SK-N-SH (cell line): ENCODE measurements around the gene RPL15. TPM values are rescaled to one million over a fixed set of nuclear protein-coding genes. Genes with fewer than 3 reads are reported as not detected.

Source experiments
- CTCF ChIA-PET: fragments of 300-600, 350-600 bp; formaldehyde crosslinking; extraction: SDS; loops from one replicate; lab custom pipeline; 2021; lab: Yijun Ruan, JAX
- POLR2A ChIA-PET: fragments of 350-600 bp; sonication (Branson Sonifier 250); formaldehyde crosslinking; extraction: SDS; loops from one replicate; lab custom pipeline; 2020; ENCODE audit warnings: antibody characterized with exemption, inconsistent platforms; lab: Yijun Ruan, JAX
- DNase-seq: peaks from one replicate; pipeline ENCODE4 v3.0.0; 2012
- H2AFZ ChIP-seq: fragments of 200-600 bp; sonication (generic); 2 replicates; pipeline ENCODE4 v1.8.1; 2016; ENCODE audit warnings: antibody characterized with exemption, mild to moderate bottlenecking, low read depth
- H3F3A ChIP-seq: fragments of 200-600 bp; sonication (generic); replicated peaks from 2 replicates; pipeline ENCODE3; 2016; ENCODE audit warnings: antibody characterized with exemption, mild to moderate bottlenecking; ENCODE audit not compliant: insufficient read depth
- H3K27ac ChIP-seq, 2 experiments: fragments of 200-500 bp in 1 of 2; fragments of 200-600 bp in 1 of 2; sonication (Bioruptor generic) in 1 of 2; sonication (generic), shearing (Covaris generic) in 1 of 2; 2 replicates each; pipeline versions ENCODE4 v1.5.1 to v1.6.1; 2014 to 2016; ENCODE audit warnings: low read depth in 2 of 2, inconsistent platforms in 1 of 2, low read length in 1 of 2, mild to moderate bottlenecking in 1 of 2, mixed read lengths in 1 of 2
- H3K27me3 ChIP-seq: fragments of 200-600 bp; sonication (generic), shearing (Covaris generic); 2 replicates; pipeline ENCODE4 v1.6.1; 2016; ENCODE audit warnings: mixed run types; ENCODE audit not compliant: insufficient read depth
- H3K36me3 ChIP-seq, 2 experiments: fragments of 200-500 bp in 1 of 2; fragments of 200-600 bp in 1 of 2; sonication (Bioruptor generic) in 1 of 2; sonication (generic) in 1 of 2; replicated peaks in 1 of 2; 2 replicates each; pipeline versions ENCODE3 to v1.5.1; 2014 to 2016; ENCODE audit warnings: low read length in 1 of 2, mild to moderate bottlenecking in 1 of 2; ENCODE audit not compliant: insufficient read depth in 2 of 2, control insufficient read depth in 1 of 2
- H3K4me1 ChIP-seq, 2 experiments: fragments of 200-500 bp in 1 of 2; fragments of 200-600 bp in 1 of 2; sonication (Bioruptor generic) in 1 of 2; sonication (generic), shearing (Covaris generic) in 1 of 2; 2 replicates each; pipeline versions ENCODE4 v1.5.1 to v1.6.1; 2014 to 2016; ENCODE audit warnings: low read depth in 1 of 2, low read length in 1 of 2, mixed run types in 1 of 2; ENCODE audit not compliant: insufficient read depth in 2 of 2, control insufficient read depth in 1 of 2
- H3K4me2 ChIP-seq: fragments of 200-600 bp; sonication (generic), shearing (Covaris generic); 2 replicates; pipeline ENCODE4 v1.6.1; 2017; ENCODE audit warnings: mixed run types
- H3K4me3 ChIP-seq, 2 experiments: fragments of 200-500 bp in 1 of 2; fragments of 200-600 bp in 1 of 2; sonication (Bioruptor generic) in 1 of 2; sonication (generic), shearing (Covaris generic) in 1 of 2; 2 replicates each; pipeline versions ENCODE4 v1.5.1 to v1.8.1; 2014 to 2016; ENCODE audit warnings: low read depth in 2 of 2, inconsistent platforms in 1 of 2, low read length in 1 of 2, mild to moderate bottlenecking in 1 of 2, mixed read lengths in 1 of 2, moderate library complexity in 1 of 2
- H3K79me2 ChIP-seq: fragments of 200-600 bp; sonication (generic); 2 replicates; pipeline ENCODE4 v1.8.1; 2017; ENCODE audit warnings: mild to moderate bottlenecking; ENCODE audit not compliant: insufficient read depth
- H3K9ac ChIP-seq: fragments of 200-600 bp; sonication (generic); 2 replicates; pipeline ENCODE4 v1.6.1; 2017; ENCODE audit warnings: mixed run types
- H3K9me2 ChIP-seq: fragments of 200-600 bp; sonication (generic); 2 replicates; pipeline ENCODE4 v1.6.1; 2017; ENCODE audit warnings: mixed run types
- H3K9me3 ChIP-seq: fragments of 200-600 bp; sonication (generic); 2 replicates; pipeline ENCODE4 v1.6.1; 2017; ENCODE audit warnings: mixed run types, mild to moderate bottlenecking, moderate library complexity
- H4K20me1 ChIP-seq: fragments of 200-600 bp; sonication (generic); 2 replicates; pipeline ENCODE4 v1.6.1; 2017; ENCODE audit warnings: mild to moderate bottlenecking, mixed run types; ENCODE audit not compliant: insufficient read depth
- CHD2 ChIP-seq: fragments of 150-350 bp; IDR thresholded peaks from 2 replicates; pipeline ENCODE4 v1.6.1; 2018; ENCODE audit warnings: low read length; ENCODE audit not compliant: partially characterized antibody
- EP300 ChIP-seq, 2 experiments: IDR thresholded peaks; 2 replicates each; pipeline versions ENCODE4 v1.4.0 to v1.6.1; 2012; ENCODE audit warnings: borderline replicate concordance in 1 of 2, low read depth in 1 of 2, low read length in 1 of 2
- FOSL2 ChIP-seq: IDR thresholded peaks from 2 replicates; pipeline ENCODE4 v1.4.0; 2012; ENCODE audit warnings: low read depth, mild to moderate bottlenecking, moderate library complexity, borderline replicate concordance
- FOXJ3 ChIP-seq: sonication (generic); formaldehyde crosslinking; IDR thresholded peaks from 2 replicates; pipeline ENCODE4 v1.5.1; 2020; ENCODE audit warnings: mild to moderate bottlenecking, missing genetic modification reagents
- FOXM1 ChIP-seq: IDR thresholded peaks from 2 replicates; pipeline ENCODE4 v1.4.0; 2012; ENCODE audit warnings: low read depth, mild to moderate bottlenecking
- GABPA ChIP-seq: IDR thresholded peaks from 2 replicates; pipeline ENCODE4 v1.4.0; 2012; ENCODE audit warnings: low read depth, mild to moderate bottlenecking
- GATA2 ChIP-seq: sonication (generic); formaldehyde crosslinking; IDR thresholded peaks from 2 replicates; pipeline ENCODE4 v1.5.0; 2020; ENCODE audit warnings: mild to moderate bottlenecking, missing genetic modification reagents
- POLR2AphosphoS5 ChIP-seq: IDR thresholded peaks from 2 replicates; pipeline ENCODE4 v1.6.1; 2012; ENCODE audit warnings: low read depth, low read length
- RXRA ChIP-seq: IDR thresholded peaks from 2 replicates; pipeline ENCODE4 v1.4.0; 2012; ENCODE audit warnings: low read depth, mild to moderate bottlenecking, borderline replicate concordance
- WGBS: methylation state at CpG from one replicate; pipeline ENCODE4 v1.1.6; 2017; ENCODE audit warnings: low lambda C conversion rate; 5-methylcytosine and 5-hydroxymethylcytosine counted together
- polyA plus RNA-seq, 3 experiments: library from polyadenylated mRNA; depleted of rRNA; stranded (reverse); fragments of >200 nt; gene quantifications; 2 replicates each; pipeline ENCODE4 v1.2.3, GENCODE V29; 2012
- TF ChIP-seq, protein P1 (sequence below): IDR thresholded peaks from 2 replicates; pipeline ENCODE4 v1.4.0; 2012; ENCODE audit warnings: low read depth
- TF ChIP-seq, protein P2 (sequence below): fragments of 150-350 bp; IDR thresholded peaks from 2 replicates; pipeline ENCODE4 v1.6.1; 2017; ENCODE audit warnings: antibody characterized with exemption, low read length, low read depth, borderline replicate concordance
- TF ChIP-seq, protein P3 (sequence below): IDR thresholded peaks from 2 replicates; pipeline ENCODE4 v1.4.0; 2012; ENCODE audit warnings: low read depth, borderline replicate concordance
- TF ChIP-seq, protein P4 (sequence below): fragments of 150-350 bp; IDR thresholded peaks from 2 replicates; pipeline ENCODE4 v1.6.1; 2016; ENCODE audit warnings: mild to moderate bottlenecking, low read depth, low read length
- TF ChIP-seq, protein P5 (sequence below): IDR thresholded peaks from 2 replicates; pipeline ENCODE4 v1.6.1; 2012; ENCODE audit warnings: mild to moderate bottlenecking, low read depth, low read length, moderate library complexity

Gene RPL15
- polyA plus RNA-seq, 1 of the 3 experiments (the other 2 are of a cell fraction) = 5,582 TPM

DNA sequence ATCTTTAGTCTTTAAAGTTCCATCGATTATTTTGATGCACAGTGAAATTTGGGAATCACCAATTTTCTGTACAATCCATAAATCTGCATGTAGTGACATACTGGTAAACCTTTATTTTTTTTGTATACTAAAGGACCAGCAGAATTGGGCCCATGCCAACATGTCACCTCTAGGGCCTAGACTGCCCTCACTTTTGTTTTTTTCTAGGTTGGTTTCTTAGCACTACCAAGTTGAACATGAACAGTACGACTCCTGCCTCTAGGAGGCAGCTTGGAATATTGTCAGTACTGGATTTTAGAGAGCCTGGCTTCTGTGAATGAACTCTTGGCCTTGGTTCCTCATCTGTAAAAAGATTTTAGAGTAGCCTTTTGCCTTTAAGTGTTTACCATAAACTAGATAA is 32.5 kb upstream of the RPL15 start:
- ChIA-PET CTCF (interaction anchor here (1.1 to 2.2 kb wide), 3 partner anchors 41 to 73 kb away, joined by 3 to 7 read pairs (median 7); no protein-coding TSS in a partner anchor), POLR2A (interaction anchor here (1.5 kb wide), 1 partner anchor 32 kb away, joined by 3 read pairs; the partner anchor contains the start of genes NKIRAS1 and RPL15)
- H4K20me1 ChIP-seq = peaks cover 38% of the 10 kb centered on the region
- 96% methylated on average over 2 of the region's 2 CpGs for WGBS
- no peak overlapping the region for H3K4me3 ChIP-seq
- H3F3A ChIP-seq = no peaks in the 10 kb centered on the region
- no peaks in the 10 kb centered on the region for H3K9me3 ChIP-seq
- DNase-seq = peak; percentile 35
- no peaks in the 10 kb centered on the region; a peak in 2 of 4 replicates for H3K4me1 ChIP-seq
- no peak overlapping the region for H3K9ac ChIP-seq
- H3K79me2 ChIP-seq = peaks cover 22% of the 10 kb centered on the region
- H3K36me3 ChIP-seq = peaks cover 24 to 26% of the 10 kb centered on the region in 2 experiments
- H3K4me2 ChIP-seq = no peak overlapping the region
- no peaks in the 10 kb centered on the region for H3K27me3 ChIP-seq
- H2AFZ ChIP-seq = no peak overlapping the region
- no peak overlapping the region for H3K27ac ChIP-seq
- TF ChIP-seq FOXM1 (no peak), GABPA (no peak), RXRA (no peak), FOXJ3 (no peak), EP300 (IDR thresholded peaks at IDR 0.05; ENCODE audit: borderline replicate concordance in 1 of 2, low read depth in 1 of 2, low read length in 1 of 2) (no peak), GATA2 (CRISPR knock-in tag) (no peak), FOSL2 (no peak), POLR2AphosphoS5 (no peak), CHD2 (no peak)
- TF ChIP-seq, protein P1, sequence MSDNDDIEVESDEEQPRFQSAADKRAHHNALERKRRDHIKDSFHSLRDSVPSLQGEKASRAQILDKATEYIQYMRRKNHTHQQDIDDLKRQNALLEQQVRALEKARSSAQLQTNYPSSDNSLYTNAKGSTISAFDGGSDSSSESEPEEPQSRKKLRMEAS = no peak
- TF ChIP-seq, protein P2, sequence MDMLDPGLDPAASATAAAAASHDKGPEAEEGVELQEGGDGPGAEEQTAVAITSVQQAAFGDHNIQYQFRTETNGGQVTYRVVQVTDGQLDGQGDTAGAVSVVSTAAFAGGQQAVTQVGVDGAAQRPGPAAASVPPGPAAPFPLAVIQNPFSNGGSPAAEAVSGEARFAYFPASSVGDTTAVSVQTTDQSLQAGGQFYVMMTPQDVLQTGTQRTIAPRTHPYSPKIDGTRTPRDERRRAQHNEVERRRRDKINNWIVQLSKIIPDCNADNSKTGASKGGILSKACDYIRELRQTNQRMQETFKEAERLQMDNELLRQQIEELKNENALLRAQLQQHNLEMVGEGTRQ = no peak
- TF ChIP-seq, protein P3, sequence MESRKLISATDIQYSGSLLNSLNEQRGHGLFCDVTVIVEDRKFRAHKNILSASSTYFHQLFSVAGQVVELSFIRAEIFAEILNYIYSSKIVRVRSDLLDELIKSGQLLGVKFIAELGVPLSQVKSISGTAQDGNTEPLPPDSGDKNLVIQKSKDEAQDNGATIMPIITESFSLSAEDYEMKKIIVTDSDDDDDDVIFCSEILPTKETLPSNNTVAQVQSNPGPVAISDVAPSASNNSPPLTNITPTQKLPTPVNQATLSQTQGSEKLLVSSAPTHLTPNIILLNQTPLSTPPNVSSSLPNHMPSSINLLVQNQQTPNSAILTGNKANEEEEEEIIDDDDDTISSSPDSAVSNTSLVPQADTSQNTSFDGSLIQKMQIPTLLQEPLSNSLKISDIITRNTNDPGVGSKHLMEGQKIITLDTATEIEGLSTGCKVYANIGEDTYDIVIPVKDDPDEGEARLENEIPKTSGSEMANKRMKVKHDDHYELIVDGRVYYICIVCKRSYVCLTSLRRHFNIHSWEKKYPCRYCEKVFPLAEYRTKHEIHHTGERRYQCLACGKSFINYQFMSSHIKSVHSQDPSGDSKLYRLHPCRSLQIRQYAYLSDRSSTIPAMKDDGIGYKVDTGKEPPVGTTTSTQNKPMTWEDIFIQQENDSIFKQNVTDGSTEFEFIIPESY = no peak
- TF ChIP-seq, protein P4, sequence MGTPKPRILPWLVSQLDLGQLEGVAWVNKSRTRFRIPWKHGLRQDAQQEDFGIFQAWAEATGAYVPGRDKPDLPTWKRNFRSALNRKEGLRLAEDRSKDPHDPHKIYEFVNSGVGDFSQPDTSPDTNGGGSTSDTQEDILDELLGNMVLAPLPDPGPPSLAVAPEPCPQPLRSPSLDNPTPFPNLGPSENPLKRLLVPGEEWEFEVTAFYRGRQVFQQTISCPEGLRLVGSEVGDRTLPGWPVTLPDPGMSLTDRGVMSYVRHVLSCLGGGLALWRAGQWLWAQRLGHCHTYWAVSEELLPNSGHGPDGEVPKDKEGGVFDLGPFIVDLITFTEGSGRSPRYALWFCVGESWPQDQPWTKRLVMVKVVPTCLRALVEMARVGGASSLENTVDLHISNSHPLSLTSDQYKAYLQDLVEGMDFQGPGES = no peak
- TF ChIP-seq, protein P5, sequence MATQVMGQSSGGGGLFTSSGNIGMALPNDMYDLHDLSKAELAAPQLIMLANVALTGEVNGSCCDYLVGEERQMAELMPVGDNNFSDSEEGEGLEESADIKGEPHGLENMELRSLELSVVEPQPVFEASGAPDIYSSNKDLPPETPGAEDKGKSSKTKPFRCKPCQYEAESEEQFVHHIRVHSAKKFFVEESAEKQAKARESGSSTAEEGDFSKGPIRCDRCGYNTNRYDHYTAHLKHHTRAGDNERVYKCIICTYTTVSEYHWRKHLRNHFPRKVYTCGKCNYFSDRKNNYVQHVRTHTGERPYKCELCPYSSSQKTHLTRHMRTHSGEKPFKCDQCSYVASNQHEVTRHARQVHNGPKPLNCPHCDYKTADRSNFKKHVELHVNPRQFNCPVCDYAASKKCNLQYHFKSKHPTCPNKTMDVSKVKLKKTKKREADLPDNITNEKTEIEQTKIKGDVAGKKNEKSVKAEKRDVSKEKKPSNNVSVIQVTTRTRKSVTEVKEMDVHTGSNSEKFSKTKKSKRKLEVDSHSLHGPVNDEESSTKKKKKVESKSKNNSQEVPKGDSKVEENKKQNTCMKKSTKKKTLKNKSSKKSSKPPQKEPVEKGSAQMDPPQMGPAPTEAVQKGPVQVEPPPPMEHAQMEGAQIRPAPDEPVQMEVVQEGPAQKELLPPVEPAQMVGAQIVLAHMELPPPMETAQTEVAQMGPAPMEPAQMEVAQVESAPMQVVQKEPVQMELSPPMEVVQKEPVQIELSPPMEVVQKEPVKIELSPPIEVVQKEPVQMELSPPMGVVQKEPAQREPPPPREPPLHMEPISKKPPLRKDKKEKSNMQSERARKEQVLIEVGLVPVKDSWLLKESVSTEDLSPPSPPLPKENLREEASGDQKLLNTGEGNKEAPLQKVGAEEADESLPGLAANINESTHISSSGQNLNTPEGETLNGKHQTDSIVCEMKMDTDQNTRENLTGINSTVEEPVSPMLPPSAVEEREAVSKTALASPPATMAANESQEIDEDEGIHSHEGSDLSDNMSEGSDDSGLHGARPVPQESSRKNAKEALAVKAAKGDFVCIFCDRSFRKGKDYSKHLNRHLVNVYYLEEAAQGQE = no peak
- H3K9me2 ChIP-seq = no peaks in the 10 kb centered on the region
